Left ventricle myocardium inferior (tissue), 1 donor: ENCODE data around the gene ANO7. TPM values are rescaled to one million over a fixed set of nuclear protein-coding genes. Genes with fewer than 3 reads are reported as not detected.
"Not testable (repeated sequence)": the region's sequence is repeated elsewhere in the genome, so short reads cannot be mapped to it uniquely, and the experiment has no call there.

Experiments used
- DNase-seq: peaks from one replicate; pipeline ENCODE4 v3.0.0-alpha.2; 2020
- H3K27ac ChIP-seq: fragments of 200-600 bp; replicated peaks from 2 replicates; pipeline ENCODE4 v1.8.0; 2021
- H3K27me3 ChIP-seq: fragments of 200-600 bp; 2 replicates; pipeline ENCODE4 v1.8.0; 2021; ENCODE audit warnings: low read depth
- H3K36me3 ChIP-seq: fragments of 200-600 bp; 2 replicates; pipeline ENCODE4 v1.8.0; 2021
- H3K4me1 ChIP-seq: fragments of 200-600 bp; 2 replicates; pipeline ENCODE4 v1.8.0; 2021
- H3K4me3 ChIP-seq: fragments of 200-600 bp; 2 replicates; pipeline ENCODE4 v1.8.0; 2021; ENCODE audit warnings: mild to moderate bottlenecking, moderate library complexity
- H3K9me3 ChIP-seq: fragments of 200-600 bp; replicated peaks from 2 replicates; pipeline ENCODE4 v1.8.0; 2021
- CTCF ChIP-seq: fragments of 200-600 bp; IDR thresholded peaks from 2 replicates; pipeline ENCODE4 v1.8.0; 2021; ENCODE audit warnings: antibody characterized with exemption, mild to moderate bottlenecking, borderline replicate concordance
- intact Hi-C: fragments of 100-400 bp; cut with micrococcal nuclease; formaldehyde crosslinking; loops from one replicate; pipeline ENCODE4 v1.11.0; 2022
- total RNA-seq: library from RNA; stranded (reverse); fragmentation: NEBNext Ultra II Directional; extraction: Animal tissue kit (Norgen Biotek cat#: 25700); gene quantifications from one replicate; pipeline ENCODE4 v1.2.1, GENCODE V29; 2021
- donor health status: DM: no; HTN: yes; CAD: no; lungs with severe emphysema.

The ANO7 gene
- total RNA-seq, 1 donor from 2014 or later, result 0.80 TPM

DNA sequence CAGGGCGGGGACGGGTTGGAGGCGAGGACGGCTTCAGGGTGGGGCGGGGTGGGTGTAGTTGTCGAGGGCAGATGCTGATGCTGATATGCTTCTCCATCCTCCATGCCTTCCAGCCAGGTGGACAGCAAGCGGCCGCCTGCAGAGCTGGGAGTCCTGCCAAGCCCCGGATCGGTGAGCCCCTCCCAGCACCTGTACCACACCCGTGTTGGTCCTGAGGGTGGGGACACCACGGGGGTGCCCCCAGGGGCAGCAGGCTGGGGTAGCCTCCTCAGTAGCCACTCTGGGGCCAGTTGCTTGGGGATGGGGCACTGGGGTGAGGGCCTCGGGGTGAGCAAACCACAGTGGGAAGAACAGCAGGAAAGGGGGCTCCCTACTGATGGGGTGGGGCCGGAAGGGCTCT is 2.6 kb downstream of the ANO7 start:
- Histone ChIP-seq H3K27me3 (peaks cover 7% of the 10 kb centered on the region), H3K27ac (no peak overlapping the region), H3K36me3 (no peaks in the 10 kb centered on the region), H3K9me3 (no peaks in the 10 kb centered on the region), H3K4me3 (no peak overlapping the region), H3K4me1 (no peaks in the 10 kb centered on the region)
- intact Hi-C loops, result no loop called here
- no peak for DNase-seq
- no peak for TF ChIP-seq CTCF

- no peaks in the 10 kb centered on the region for H3K36me3 ChIP-seq
- H3K9me3 ChIP-seq, result no peaks in the 10 kb centered on the region
- H3K27me3 ChIP-seq, result no peaks in the 10 kb centered on the region
- DNase-seq, result no peak
- intact Hi-C loops, result no loop called here
- H3K27ac ChIP-seq, result no peak overlapping the region
- no peak overlapping the region for H3K4me3 ChIP-seq
- TF ChIP-seq CTCF, result no peak
- H3K4me1 ChIP-seq, result no peaks in the 10 kb centered on the region
These were observed 4.8 kb downstream of the ANO7 start for GRCh38 chr2:241193271-241193670.

GRCh38 chr2:241194811-241195210 is 6.3 kb downstream of the ANO7 start:
- no peak overlapping the region for H3K4me3 ChIP-seq
- no peak for DNase-seq
- H3K27ac ChIP-seq, result no peak overlapping the region
- H3K36me3 ChIP-seq, result no peaks in the 10 kb centered on the region
- H3K4me1 ChIP-seq, result no peaks in the 10 kb centered on the region
- no peaks in the 10 kb centered on the region for H3K9me3 ChIP-seq
- no peaks in the 10 kb centered on the region for H3K27me3 ChIP-seq
- intact Hi-C loops, result no loop called here
- no peak for TF ChIP-seq CTCF

DNA sequence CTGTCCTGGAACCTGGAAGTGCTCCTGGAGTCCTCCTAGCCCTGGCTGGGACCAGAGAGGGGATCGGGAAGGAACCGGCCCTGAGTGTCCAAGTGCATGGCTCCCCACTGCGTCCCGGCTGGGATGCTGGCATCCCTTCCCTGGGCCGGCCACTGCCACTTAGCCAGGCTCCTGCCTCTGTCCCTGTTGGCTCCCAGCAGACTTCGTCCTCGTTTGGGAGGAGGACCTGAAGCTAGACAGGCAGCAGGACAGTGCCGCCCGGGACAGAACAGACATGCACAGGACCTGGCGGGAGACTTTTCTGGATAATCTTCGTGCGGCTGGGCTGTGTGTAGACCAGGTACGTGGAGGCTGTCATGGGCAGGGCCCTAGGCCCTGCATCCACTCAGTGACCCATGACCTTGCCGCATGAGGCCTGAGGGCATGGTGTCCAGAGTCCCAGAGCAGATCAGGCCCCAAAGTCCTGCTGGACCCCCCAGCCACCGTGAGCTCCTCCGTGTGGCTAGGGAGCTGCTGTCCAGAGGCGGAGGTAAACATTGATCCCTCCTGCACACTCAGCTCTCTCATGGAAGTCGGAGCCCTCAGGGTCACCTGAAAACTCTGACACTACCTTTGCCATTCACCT is 7.1 kb downstream of the ANO7 start:
- H3K27me3 ChIP-seq, result no peaks in the 10 kb centered on the region
- H3K4me3 ChIP-seq, result no peak overlapping the region
- no peaks in the 10 kb centered on the region for H3K4me1 ChIP-seq
- no peak overlapping the region for H3K27ac ChIP-seq
- no peak for TF ChIP-seq CTCF
- no peaks in the 10 kb centered on the region for H3K9me3 ChIP-seq
- H3K36me3 ChIP-seq, result no peaks in the 10 kb centered on the region
- intact Hi-C loops, result no loop called here
- no peak for DNase-seq

DNA sequence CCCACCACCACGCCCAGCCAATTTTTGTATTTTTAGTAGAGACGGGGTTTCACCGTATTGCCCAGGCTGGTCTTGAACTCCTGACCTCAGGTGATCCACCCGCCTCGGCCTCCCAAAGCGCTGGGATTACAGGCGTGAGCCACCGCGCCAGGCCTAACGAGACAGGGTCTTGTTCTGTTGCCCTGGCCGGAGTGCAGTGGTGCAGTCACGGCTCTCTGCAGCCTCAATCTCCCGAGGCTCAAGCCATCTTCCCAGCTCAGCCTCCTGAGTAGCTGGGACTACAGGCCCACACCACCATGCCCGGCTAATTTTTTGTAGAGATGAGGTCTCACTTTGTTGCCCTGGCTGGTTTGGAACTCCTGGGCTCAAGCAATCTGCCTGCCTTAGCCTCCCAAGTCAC is 8.8 kb downstream of the ANO7 start:
- H3K27ac ChIP-seq, H3K36me3 ChIP-seq, intact Hi-C loops, H3K9me3 ChIP-seq, DNase-seq, H3K4me3 ChIP-seq, H3K27me3 ChIP-seq, H3K4me1 ChIP-seq: not testable (repeated sequence)

DNA sequence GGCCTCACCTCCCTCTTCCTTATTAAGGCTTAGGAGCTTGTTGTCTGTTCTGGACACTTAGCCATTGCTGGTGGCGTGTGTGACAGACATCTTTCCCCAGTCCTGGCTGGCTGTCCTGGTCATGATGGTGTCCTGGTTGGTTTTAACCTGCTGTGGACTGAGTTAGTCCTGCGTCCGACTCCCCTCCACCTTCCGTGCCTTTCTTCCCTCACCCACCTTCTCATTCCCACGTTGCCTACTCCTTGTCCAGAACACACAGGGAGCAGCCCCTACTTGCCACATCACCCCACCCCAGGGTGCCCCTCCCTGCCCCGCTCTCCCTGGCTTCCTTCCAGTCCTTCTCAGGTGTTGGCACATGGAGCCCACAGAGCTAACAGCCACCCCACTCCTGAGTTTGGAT is 9.5 kb downstream of the ANO7 start:
- Histone ChIP-seq H3K4me3 (no peak overlapping the region), H3K36me3 (no peaks in the 10 kb centered on the region), H3K27me3 (no peaks in the 10 kb centered on the region), H3K9me3 (no peaks in the 10 kb centered on the region), H3K27ac (no peak overlapping the region), H3K4me1 (no peaks in the 10 kb centered on the region)
- no peak for TF ChIP-seq CTCF
- intact Hi-C loops, result no loop called here
- no peak for DNase-seq
